HepG2 (cell line): Measurements from ENCODE around the gene KCTD13. TPM values are rescaled to one million over a fixed set of nuclear protein-coding genes. Genes with fewer than 3 reads are reported as not detected.

Source experiments
- AKAP8 ChIP-seq: sonication (generic); formaldehyde crosslinking; IDR thresholded peaks from 2 replicates; pipeline ENCODE4 v1.5.1; 2020; ENCODE audit warnings: mild to moderate bottlenecking, missing genetic modification reagents
- CAMTA2 ChIP-seq: sonication (generic); formaldehyde crosslinking; IDR thresholded peaks from 2 replicates; pipeline ENCODE4 v1.4.0; 2020; ENCODE audit warnings: mild to moderate bottlenecking, missing genetic modification reagents, borderline replicate concordance
- CEBPB ChIP-seq: IDR thresholded peaks from 2 replicates; pipeline ENCODE4 v1.6.1; 2011; ENCODE audit warnings: low read depth, low read length, improper control_type of control experiment, borderline replicate concordance
- GABPA ChIP-seq, 2 experiments: IDR thresholded peaks; 2 replicates each; pipeline ENCODE4 v1.6.1; 2011 to 2016; ENCODE audit warnings: low read depth in 2 of 2, low read length in 1 of 2, missing biosample characterization in 1 of 2, missing genetic modification characterization in 1 of 2
- HMG20A ChIP-seq: IDR thresholded peaks from 2 replicates; pipeline ENCODE4 v1.6.1; 2016; ENCODE audit warnings: borderline replicate concordance
- HOXA7 ChIP-seq: sonication (generic); formaldehyde crosslinking; IDR thresholded peaks from 2 replicates; pipeline ENCODE4 v1.8.1; 2022; ENCODE audit warnings: mild to moderate bottlenecking, missing genetic modification reagents, moderate library complexity
- IKZF1 ChIP-seq: fragments of 450-650 bp; IDR thresholded peaks from 2 replicates; pipeline ENCODE4 v1.7.1; 2016
- JDP2 ChIP-seq: sonication (generic); formaldehyde crosslinking; IDR thresholded peaks from 2 replicates; pipeline ENCODE4 v1.8.1; 2022; ENCODE audit warnings: missing genetic modification reagents, borderline replicate concordance
- POGZ ChIP-seq: sonication (generic); formaldehyde crosslinking; IDR thresholded peaks from 2 replicates; pipeline ENCODE4 v1.4.0; 2020; ENCODE audit warnings: mild to moderate bottlenecking, missing genetic modification reagents
- POLR2AphosphoS2 ChIP-seq: IDR thresholded peaks from 2 replicates; pipeline ENCODE4 v1.6.1; 2011; ENCODE audit warnings: low read depth, low read length, improper control_type of control experiment
- SCMH1 ChIP-seq: sonication (generic); formaldehyde crosslinking; IDR thresholded peaks from 2 replicates; pipeline ENCODE4 v1.9.0; 2021; ENCODE audit warnings: missing genetic modification reagents, mild to moderate bottlenecking, borderline replicate concordance
- SP4 ChIP-seq: sonication (generic); formaldehyde crosslinking; IDR thresholded peaks from 2 replicates; pipeline ENCODE4 v1.8.1; 2023; ENCODE audit warnings: mild to moderate bottlenecking, missing genetic modification reagents
- ZBTB2 ChIP-seq: sonication (generic); formaldehyde crosslinking; IDR thresholded peaks from 2 replicates; pipeline ENCODE4 v1.8.0; 2022; ENCODE audit warnings: low read depth, missing genetic modification reagents
- ZFP91 ChIP-seq: sonication (generic); formaldehyde crosslinking; IDR thresholded peaks from 2 replicates; pipeline ENCODE4 v1.9.0; 2022; ENCODE audit warnings: missing genetic modification reagents, mild to moderate bottlenecking, borderline replicate concordance
- ZHX2 ChIP-seq, 2 experiments: sonication (generic) in 1 of 2; formaldehyde crosslinking in 1 of 2; IDR thresholded peaks; 2 replicates each; pipeline versions ENCODE4 v1.6.1 to v1.9.0; 2014 to 2022; ENCODE audit warnings: antibody characterized with exemption in 1 of 2, borderline replicate concordance in 1 of 2, inconsistent platforms in 1 of 2, low read depth in 1 of 2, missing genetic modification reagents in 1 of 2
- ZNF3 ChIP-seq: IDR thresholded peaks from 2 replicates; pipeline ENCODE4 v1.7.0; 2017; ENCODE audit warnings: inconsistent platforms
- ZNF530 ChIP-seq: sonication (generic); formaldehyde crosslinking; IDR thresholded peaks from 2 replicates; pipeline ENCODE4 v1.5.0; 2020; ENCODE audit warnings: low read depth, mild to moderate bottlenecking, missing genetic modification reagents
- ZNF547 ChIP-seq: sonication (generic); formaldehyde crosslinking; IDR thresholded peaks from 2 replicates; pipeline ENCODE4 v1.5.1; 2020; ENCODE audit warnings: mild to moderate bottlenecking, missing genetic modification reagents
- ZNF781 ChIP-seq: sonication (generic); formaldehyde crosslinking; IDR thresholded peaks from 2 replicates; pipeline ENCODE4 v1.5.1; 2020; ENCODE audit warnings: borderline replicate concordance, mild to moderate bottlenecking, missing genetic modification reagents; ENCODE audit errors: not compliant biosample characterization
- ZSCAN21 ChIP-seq: sonication (generic); formaldehyde crosslinking; IDR thresholded peaks from 2 replicates; pipeline ENCODE4 v1.8.0; 2022; ENCODE audit warnings: mild to moderate bottlenecking, missing genetic modification reagents, moderate library complexity, borderline replicate concordance
- polyA plus RNA-seq, 8 experiments: library from polyadenylated mRNA; depleted of rRNA in 3 of 8; stranded (reverse) in 7 of 8; unstranded in 1 of 8; fragments of >200 nt; fragmentation: Illumina TruSeq in 4 of 8; extraction: Trizol in 4 of 8; gene quantifications; 2 replicates each; pipeline versions ENCODE4 v1.2.1 to v1.2.3, GENCODE V29; 2011 to 2016; ENCODE audit warnings: low read depth in 4 of 8, missing spikeins in 1 of 8, mixed read lengths in 1 of 8; ENCODE audit not compliant: insufficient read depth in 1 of 8
- total RNA-seq, 5 experiments: library from RNA; depleted of rRNA; stranded (reverse); fragments of >200 nt; fragmentation: Illumina TruSeq; extraction: Trizol; gene quantifications; 2 replicates each; pipeline ENCODE4 v1.2.3, GENCODE V29; 2016; ENCODE audit warnings: low read depth in 1 of 5

The KCTD13 gene
- total and polyA plus RNA-seq, 2 of the 13 experiments (the other 11 are each of a cell fraction or from before 2014, with no cell fraction given) = 6.3 to 14.7 TPM

- peak; percentile 22 for TF ChIP-seq SP4 (CRISPR knock-in tag)
- TF ChIP-seq GABPA (IDR thresholded peaks at IDR 0.05; ENCODE audit: low read depth, low read length) = no peak
- peak; percentile 79 for TF ChIP-seq GABPA (CRISPR knock-in tag; IDR thresholded peaks at IDR 0.05; ENCODE audit: low read depth)
- peak; percentile 51; the same call in 1 of the 2 replicates for TF ChIP-seq ZNF547
- TF ChIP-seq ZSCAN21 (CRISPR knock-in tag) = peak; percentile 88; the same call in 1 of the 2 replicates
- TF ChIP-seq ZNF781 (CRISPR knock-in tag) = no peak
- TF ChIP-seq SCMH1 (CRISPR knock-in tag) = no peak
- peak; percentile 78; the same call in 1 of the 2 replicates for TF ChIP-seq AKAP8
- TF ChIP-seq POGZ (CRISPR knock-in tag) = peak; percentile 99
- TF ChIP-seq CAMTA2 (CRISPR knock-in tag) = no peak; the same call in 1 of the 2 replicates
- TF ChIP-seq ZBTB2 (CRISPR knock-in tag) = peak; percentile 60; the same call in 1 of the 2 replicates
- TF ChIP-seq ZHX2 (IDR thresholded peaks at IDR 0.05; ENCODE audit: low read depth) = peak; percentile 79
- no peak for TF ChIP-seq ZHX2 (CRISPR knock-in tag; IDR thresholded peaks at IDR 0.05; ENCODE audit: borderline replicate concordance)
- TF ChIP-seq ZFP91 (CRISPR knock-in tag) = peak; percentile 100
- TF ChIP-seq POLR2AphosphoS2 = no peak
- no peak for TF ChIP-seq ZNF3
- no peak for TF ChIP-seq HOXA7 (CRISPR knock-in tag)
- TF ChIP-seq HMG20A (CRISPR knock-in tag) = peak; percentile 13; the same call in 1 of the 2 replicates
- TF ChIP-seq ZNF530 (CRISPR knock-in tag) = no peak
- peak; percentile 78 for TF ChIP-seq CEBPB
- no peak for TF ChIP-seq IKZF1
- TF ChIP-seq JDP2 (CRISPR knock-in tag) = no peak
Measured at GRCh38 chr16:29862884-29863668, 63.0 kb downstream of the KCTD13 start, which contains the start of gene CDIPT (continued).
